IMR-90 (cell line): ENCODE results near the gene BEND3. TPM values are rescaled to one million over a fixed set of nuclear protein-coding genes. Genes with fewer than 3 reads are reported as not detected.

Experiments used
- ATAC-seq: fragments of 200-7000 bp; cut with Tn5 transposase; 2 replicates; pipeline ENCODE4 v1.9.1; 2020; ENCODE audit warnings: low read depth, mild to moderate bottlenecking, moderate library complexity
- BruUV-seq: library from RNA; stranded (reverse); fragments of 400-500 nt; replicated peaks from 2 replicates; lab custom pipeline; 2021; lab: Mats Ljungman, UMichigan
- CTCF ChIA-PET: fragments of 300-600 bp; formaldehyde crosslinking; extraction: SDS; loops from one replicate; lab custom pipeline; 2021; ENCODE audit warnings: antibody characterized with exemption; lab: Yijun Ruan, JAX
- POLR2A ChIA-PET: fragments of 300-600 bp; sonication (Branson Sonifier 250); formaldehyde crosslinking; loops from one replicate; lab custom pipeline; 2022; ENCODE audit warnings: antibody characterized with exemption; ENCODE audit not compliant: unreplicated experiment; lab: Charles Lee
- DNase-seq: peaks from one replicate; pipeline ENCODE4 v3.0.0; 2013
- H2AFZ ChIP-seq: replicated peaks from 2 replicates; pipeline ENCODE3; 2013; ENCODE audit warnings: low read length, mild to moderate bottlenecking; ENCODE audit not compliant: poor library complexity
- H2AK5ac ChIP-seq: 2 replicates; pipeline ENCODE4 v1.6.1; 2013; ENCODE audit warnings: low read depth, low read length, inconsistent platforms
- H2AK9ac ChIP-seq: replicated peaks from 2 replicates; pipeline ENCODE3; 2013; ENCODE audit warnings: mild to moderate bottlenecking, low read depth, low read length, moderate library complexity; ENCODE audit not compliant: poor library complexity
- H2BK120ac ChIP-seq: 2 replicates; pipeline ENCODE4 v1.6.1; 2013; ENCODE audit warnings: low read depth, low read length, inconsistent platforms
- H2BK15ac ChIP-seq: 3 replicates; pipeline ENCODE4 v1.6.1; 2013; ENCODE audit warnings: low read depth, low read length, inconsistent platforms
- H2BK20ac ChIP-seq: 2 replicates; pipeline ENCODE4 v1.6.1; 2013; ENCODE audit warnings: low read depth, mild to moderate bottlenecking, inconsistent platforms, low read length, moderate library complexity
- H2BK5ac ChIP-seq: 2 replicates; pipeline ENCODE4 v1.6.1; 2013; ENCODE audit warnings: mild to moderate bottlenecking, low read depth, low read length, inconsistent platforms; ENCODE audit not compliant: poor library complexity, severe bottlenecking
- H3K14ac ChIP-seq: replicated peaks from 2 replicates; pipeline ENCODE4 v1.6.1; 2013; ENCODE audit warnings: low read depth, low read length, inconsistent platforms
- H3K18ac ChIP-seq: 2 replicates; pipeline ENCODE4 v1.6.1; 2013; ENCODE audit warnings: low read depth, low read length, control low read depth
- H3K23ac ChIP-seq: 2 replicates; pipeline ENCODE4 v1.6.1; 2013; ENCODE audit warnings: low read depth, low read length, inconsistent platforms
- H3K27ac ChIP-seq: 2 replicates; pipeline ENCODE4 v1.5.1; 2013; ENCODE audit warnings: mild to moderate bottlenecking, control low read depth, low read length; ENCODE audit not compliant: insufficient read depth
- H3K27me3 ChIP-seq: 2 replicates; pipeline ENCODE4 v1.6.1; 2013; ENCODE audit warnings: low read length; ENCODE audit not compliant: control insufficient read depth, insufficient read depth
- H3K36me3 ChIP-seq: 2 replicates; pipeline ENCODE4 v1.6.1; 2013; ENCODE audit warnings: low read length, mixed read lengths; ENCODE audit not compliant: control insufficient read depth, insufficient read depth
- H3K4ac ChIP-seq: 2 replicates; pipeline ENCODE4 v1.6.1; 2013; ENCODE audit warnings: low read depth, low read length, inconsistent platforms
- H3K4me1 ChIP-seq: 2 replicates; pipeline ENCODE4 v1.6.1; 2013; ENCODE audit warnings: low read length, mixed read lengths; ENCODE audit not compliant: control insufficient read depth, insufficient read depth
- H3K4me2 ChIP-seq: 2 replicates; pipeline ENCODE4 v1.6.1; 2013; ENCODE audit warnings: low read depth, mild to moderate bottlenecking, control low read depth, low read length, moderate library complexity
- H3K4me3 ChIP-seq: 2 replicates; pipeline ENCODE4 v1.5.1; 2013; ENCODE audit warnings: low read depth, mild to moderate bottlenecking, control low read depth, low read length, moderate library complexity; ENCODE audit not compliant: insufficient read depth
- H3K56ac ChIP-seq: 2 replicates; pipeline ENCODE4 v1.6.1; 2013; ENCODE audit warnings: low read length, inconsistent platforms; ENCODE audit not compliant: insufficient read depth; ENCODE audit errors: extremely low read depth
- H3K79me1 ChIP-seq, 2 experiments: 2 replicates each; pipeline ENCODE4 v1.6.1; 2013; ENCODE audit warnings: low read length in 2 of 2, inconsistent platforms in 1 of 2, low read depth in 1 of 2
- H3K9ac ChIP-seq: 2 replicates; pipeline ENCODE4 v1.6.1; 2013; ENCODE audit warnings: low read depth, low read length, control low read depth
- H3K9me1 ChIP-seq: 2 replicates; pipeline ENCODE4 v1.6.1; 2013; ENCODE audit warnings: low read length, inconsistent platforms; ENCODE audit not compliant: insufficient read depth
- H3K9me3 ChIP-seq: 2 replicates; pipeline ENCODE4 v1.6.1; 2013; ENCODE audit warnings: low read length; ENCODE audit not compliant: control insufficient read depth, insufficient read depth
- H4K20me1 ChIP-seq: 2 replicates; pipeline ENCODE4 v1.6.1; 2013; ENCODE audit warnings: low read length, inconsistent platforms; ENCODE audit not compliant: insufficient read depth
- H4K5ac ChIP-seq: 2 replicates; pipeline ENCODE4 v1.6.1; 2013; ENCODE audit warnings: mild to moderate bottlenecking, low read depth, low read length, control low read depth
- H4K8ac ChIP-seq, 2 experiments: 2 replicates each; pipeline ENCODE4 v1.6.1; 2013; ENCODE audit warnings: low read depth in 2 of 2, low read length in 2 of 2, control low read depth in 1 of 2, inconsistent platforms in 1 of 2
- H4K91ac ChIP-seq: 2 replicates; pipeline ENCODE4 v1.6.1; 2013; ENCODE audit warnings: low read depth, low read length, inconsistent platforms; ENCODE audit not compliant: insufficient read depth
- FOS ChIP-seq: fragments of 150-350 bp; IDR thresholded peaks from 2 replicates; pipeline ENCODE4 v1.6.1; 2016; ENCODE audit warnings: low read depth, low read length
- MXI1 ChIP-seq: IDR thresholded peaks from 2 replicates; pipeline ENCODE4 v1.6.1; 2012; ENCODE audit warnings: low read depth, mild to moderate bottlenecking, low read length, moderate library complexity, borderline replicate concordance
- POLR2A ChIP-seq: IDR thresholded peaks from 2 replicates; pipeline ENCODE4 v1.6.1; 2012; ENCODE audit warnings: mild to moderate bottlenecking, low read depth, low read length
- RAD21 ChIP-seq: IDR thresholded peaks from 2 replicates; pipeline ENCODE4 v1.6.1; 2012; ENCODE audit warnings: low read length, improper control_type of control experiment
- WGBS, 2 experiments: methylation state at CpG; one replicate each; pipeline versions ENCODE4 v1.1.5 to v1.1.7; 2013; ENCODE audit warnings: missing lambda C conversion rate in 2 of 2; ENCODE audit not compliant: insufficient read length in 1 of 2; ENCODE audit errors: extremely low coverage in 2 of 2; 5-methylcytosine and 5-hydroxymethylcytosine counted together
- dilution Hi-C: fragments of 300-500 bp; cut with HindIII; formaldehyde crosslinking; loops from one replicate; pipeline ENCODE4 v1.14.3; 2018; ENCODE audit warnings: low sequenced_read_pairs; ENCODE audit not compliant: unreplicated experiment
- in situ Hi-C: fragments of 300-500 bp; cut with MboI; formaldehyde crosslinking; loops from 3 replicates; pipeline ENCODE4 v1.14.3; 2019; ENCODE audit warnings: low sequenced_read_pairs, inconsistent platforms, mixed read lengths
- intact Hi-C: fragments of 100-400 bp; cut with micrococcal nuclease; formaldehyde crosslinking; loops from 2 replicates; pipeline ENCODE4 v1.10.0; 2022
- polyA plus RNA-seq, 3 experiments: library from polyadenylated mRNA; depleted of rRNA; stranded (reverse); fragments of >200 nt; gene quantifications; 2 replicates each; pipeline ENCODE4 v1.2.3, GENCODE V29; 2012; ENCODE audit warnings: low replicate concordance in 1 of 3
- total RNA-seq: library from RNA; depleted of rRNA; stranded (reverse); fragments of >200 nt; gene quantifications from 2 replicates; pipeline ENCODE4 v1.2.3, GENCODE V29; 2012
- TF ChIP-seq, protein P1 (sequence below): fragments of 150-350 bp; IDR thresholded peaks from 2 replicates; pipeline ENCODE4 v1.6.1; 2016; ENCODE audit warnings: low read depth, mild to moderate bottlenecking, low read length, moderate library complexity, borderline replicate concordance
- TF ChIP-seq, protein P2 (sequence below): fragments of 150-350 bp; IDR thresholded peaks from 2 replicates; pipeline ENCODE4 v1.6.1; 2017; ENCODE audit warnings: mild to moderate bottlenecking, antibody characterized with exemption, low read length, low read depth

The BEND3 gene
- total and polyA plus RNA-seq, 2 of the 4 experiments (the other 2 are of a cell fraction) = 1.2 to 1.8 TPM

DNA sequence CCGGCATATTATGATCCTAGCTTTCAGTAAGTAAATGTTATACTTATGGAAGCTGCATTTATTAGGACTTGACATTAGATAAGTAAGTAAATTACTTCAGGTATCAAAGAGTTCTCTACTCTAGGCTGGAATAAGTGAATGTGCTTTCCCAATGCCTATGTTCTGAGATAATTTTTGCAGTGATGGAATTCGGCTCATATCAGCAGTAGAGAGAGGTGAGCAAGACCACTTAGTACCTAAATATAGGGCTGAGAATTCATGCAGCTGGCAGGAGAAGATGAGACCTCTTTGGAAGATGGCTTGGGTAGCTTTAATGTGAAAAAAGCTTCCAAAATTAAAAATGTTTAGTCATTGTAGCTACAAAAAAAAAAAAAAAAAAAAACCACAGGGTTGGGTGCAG lies 13.3 kb upstream of the BEND3 start:
- Histone ChIP-seq H3K4ac (no peak overlapping the region), H3K18ac (no peak overlapping the region), H3K4me3 (no peak overlapping the region), H3K36me3 (no peaks in the 10 kb centered on the region), H3K79me1 (no peaks in the 10 kb centered on the region), H2BK5ac (no peak overlapping the region), H3K9me1 (no peaks in the 10 kb centered on the region), H3K9ac (no peak overlapping the region), H2BK120ac (no peak overlapping the region), H2BK15ac (no peak overlapping the region), H4K8ac (no peak overlapping the region), H3K23ac (no peak overlapping the region), H3K4me2 (no peak overlapping the region), H3K9me3 (no peaks in the 10 kb centered on the region), H2BK20ac (no peak overlapping the region), H3K56ac (no peak overlapping the region), H4K20me1 (no peaks in the 10 kb centered on the region), H3K27ac (no peak overlapping the region), H4K5ac (no peak overlapping the region), H2AFZ (no peak overlapping the region), H4K91ac (no peak overlapping the region), H2AK5ac (no peak overlapping the region), H3K4me1 (no peaks in the 10 kb centered on the region), H3K27me3 (no peaks in the 10 kb centered on the region), H2AK9ac (no peak overlapping the region), H3K14ac (no peak overlapping the region; the same call in 1 of the 2 replicates)
- DNase-seq (no peak), ATAC-seq (no peak)
- CTCF ChIA-PET = interaction anchor here (1.2 kb wide), 1 partner anchor 548 kb away, joined by 3 read pairs; no protein-coding TSS in a partner anchor
- in situ Hi-C loops (loop anchor here (10.0 kb wide), 1 partner anchor 366 kb away; the partner anchor contains the start of gene SOBP), intact Hi-C loops (no loop called here), dilution Hi-C loops (no loop called here)
- no TSS peak for BruUV-seq
- POLR2A ChIA-PET = no interaction called here
- WGBS, 2 experiments = no CpG with 5 or more reads among the region's 2 CpGs
- TF ChIP-seq POLR2A = no peak
- TF ChIP-seq, protein P1, sequence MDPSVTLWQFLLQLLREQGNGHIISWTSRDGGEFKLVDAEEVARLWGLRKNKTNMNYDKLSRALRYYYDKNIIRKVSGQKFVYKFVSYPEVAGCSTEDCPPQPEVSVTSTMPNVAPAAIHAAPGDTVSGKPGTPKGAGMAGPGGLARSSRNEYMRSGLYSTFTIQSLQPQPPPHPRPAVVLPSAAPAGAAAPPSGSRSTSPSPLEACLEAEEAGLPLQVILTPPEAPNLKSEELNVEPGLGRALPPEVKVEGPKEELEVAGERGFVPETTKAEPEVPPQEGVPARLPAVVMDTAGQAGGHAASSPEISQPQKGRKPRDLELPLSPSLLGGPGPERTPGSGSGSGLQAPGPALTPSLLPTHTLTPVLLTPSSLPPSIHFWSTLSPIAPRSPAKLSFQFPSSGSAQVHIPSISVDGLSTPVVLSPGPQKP = no peak
- TF ChIP-seq FOS = no peak
- no peak for TF ChIP-seq MXI1
- TF ChIP-seq RAD21 = no peak
- TF ChIP-seq, protein P2, sequence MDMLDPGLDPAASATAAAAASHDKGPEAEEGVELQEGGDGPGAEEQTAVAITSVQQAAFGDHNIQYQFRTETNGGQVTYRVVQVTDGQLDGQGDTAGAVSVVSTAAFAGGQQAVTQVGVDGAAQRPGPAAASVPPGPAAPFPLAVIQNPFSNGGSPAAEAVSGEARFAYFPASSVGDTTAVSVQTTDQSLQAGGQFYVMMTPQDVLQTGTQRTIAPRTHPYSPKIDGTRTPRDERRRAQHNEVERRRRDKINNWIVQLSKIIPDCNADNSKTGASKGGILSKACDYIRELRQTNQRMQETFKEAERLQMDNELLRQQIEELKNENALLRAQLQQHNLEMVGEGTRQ = no peak
